CD14-positive monocyte (primary cell): ENCODE results near the gene DOCK4. TPM values are rescaled to one million over a fixed set of nuclear protein-coding genes. Genes with fewer than 3 reads are reported as not detected.

Experiments used
- DNase-seq, 3 donors: peaks; one replicate each; pipeline ENCODE4 v3.0.0-alpha.2; 2011 to 2022
- H2AFZ ChIP-seq: 2 replicates; pipeline ENCODE4 v1.6.0; 2012; ENCODE audit warnings: mild to moderate bottlenecking, low read depth, low read length, inconsistent platforms; ENCODE audit not compliant: insufficient read depth, poor library complexity, severe bottlenecking
- H3K27ac ChIP-seq, 2 donors: 1 replicate in 1 of 2; 2 replicates in 1 of 2; pipeline ENCODE4 v1.5.1; 2012 to 2013; ENCODE audit warnings: low read length in 2 of 2, control low read depth in 1 of 2, inconsistent platforms in 1 of 2, low read depth in 1 of 2, mild to moderate bottlenecking in 1 of 2
- H3K27me3 ChIP-seq, 2 donors: one replicate each; pipeline versions ENCODE4 v1.6.0 to v1.6.1; 2011 to 2013; ENCODE audit warnings: low read length in 2 of 2; ENCODE audit not compliant: control insufficient read depth in 2 of 2, insufficient read depth in 2 of 2
- H3K36me3 ChIP-seq, 2 donors: replicated peaks in 1 of 2; 1 replicate in 1 of 2; 2 replicates in 1 of 2; pipeline versions ENCODE4 v1.5.1 to v1.6.1; 2012 to 2013; ENCODE audit warnings: low read length in 2 of 2, control low read depth in 1 of 2, inconsistent platforms in 1 of 2, mild to moderate bottlenecking in 1 of 2; ENCODE audit not compliant: insufficient read depth in 2 of 2, control insufficient read depth in 1 of 2
- H3K4me1 ChIP-seq, 2 donors: 1 replicate in 1 of 2; 2 replicates in 1 of 2; pipeline versions ENCODE4 v1.5.1 to v1.6.1; 2012 to 2013; ENCODE audit warnings: low read length in 2 of 2, control low read depth in 1 of 2, inconsistent platforms in 1 of 2, mild to moderate bottlenecking in 1 of 2, moderate library complexity in 1 of 2; ENCODE audit not compliant: insufficient read depth in 2 of 2, control insufficient read depth in 1 of 2
- H3K4me2 ChIP-seq: replicated peaks from 2 replicates; pipeline ENCODE3; 2012; ENCODE audit warnings: low read length, moderate library complexity, mild to moderate bottlenecking; ENCODE audit not compliant: poor library complexity, severe bottlenecking; ENCODE audit errors: extremely low read depth
- H3K4me3 ChIP-seq, 3 experiments: fragments of 200-600 bp in 1 of 3; sonication (generic) in 1 of 3; replicated peaks in 1 of 3; 1 replicate in 2 of 3; 2 replicates in 1 of 3; pipeline ENCODE4 v1.5.1; 2011 to 2013; ENCODE audit warnings: low read length in 3 of 3, mild to moderate bottlenecking in 3 of 3, control low read depth in 2 of 3, low read depth in 2 of 3, inconsistent platforms in 1 of 3, moderate library complexity in 1 of 3
- H3K79me2 ChIP-seq: 2 replicates; pipeline ENCODE4 v1.6.0; 2012; ENCODE audit warnings: mild to moderate bottlenecking, control low read depth, inconsistent platforms, low read length, moderate library complexity; ENCODE audit not compliant: insufficient read depth
- H3K9ac ChIP-seq: 2 replicates; pipeline ENCODE4 v1.6.0; 2017; ENCODE audit warnings: low read length, mild to moderate bottlenecking; ENCODE audit not compliant: insufficient read depth, poor library complexity, severe bottlenecking
- H3K9me3 ChIP-seq, 2 donors: replicated peaks in 1 of 2; 1 replicate in 1 of 2; 2 replicates in 1 of 2; pipeline versions ENCODE4 v1.5.1 to v1.6.1; 2012 to 2013; ENCODE audit warnings: low read length in 2 of 2, control low read depth in 1 of 2; ENCODE audit not compliant: control insufficient read depth in 1 of 2, insufficient read depth in 1 of 2
- H4K20me1 ChIP-seq: 2 replicates; pipeline ENCODE4 v1.6.0; 2012; ENCODE audit warnings: mild to moderate bottlenecking, low read length, control low read depth, moderate library complexity; ENCODE audit not compliant: insufficient read depth
- H3K27ac Mint-ChIP-seq, 7 donors: one replicate each; pipeline ENCODE4 v1.8.0; 2020; ENCODE audit warnings: mild to moderate bottlenecking in 7 of 7, mixed read lengths in 7 of 7, moderate library complexity in 6 of 7, inconsistent platforms in 2 of 7
- H3K27me3 Mint-ChIP-seq, 3 donors: one replicate each; pipeline ENCODE4 v1.8.0; 2021 to 2022; ENCODE audit warnings: low read depth in 3 of 3, mild to moderate bottlenecking in 3 of 3, mixed read lengths in 3 of 3, moderate library complexity in 3 of 3, inconsistent platforms in 1 of 3
- H3K36me3 Mint-ChIP-seq, 2 donors: one replicate each; pipeline ENCODE4 v1.8.0; 2020; ENCODE audit warnings: mixed read lengths in 2 of 2, inconsistent platforms in 1 of 2, mild to moderate bottlenecking in 1 of 2
- H3K4me1 Mint-ChIP-seq: one replicate; pipeline ENCODE4 v1.8.0; 2020; ENCODE audit warnings: mild to moderate bottlenecking, mixed read lengths
- H3K4me3 Mint-ChIP-seq, 2 donors: one replicate each; pipeline ENCODE4 v1.8.0; 2020; ENCODE audit warnings: mild to moderate bottlenecking in 2 of 2, mixed read lengths in 2 of 2, moderate library complexity in 1 of 2
- H3K9me3 Mint-ChIP-seq, 7 donors: one replicate each; pipeline ENCODE4 v1.8.0; 2020 to 2022; ENCODE audit warnings: mixed read lengths in 7 of 7, mild to moderate bottlenecking in 6 of 7, moderate library complexity in 6 of 7, inconsistent platforms in 2 of 7
- CTCF ChIP-seq: fragments of 200-600 bp; IDR thresholded peaks from one replicate; pipeline ENCODE4 v1.8.0; 2022; ENCODE audit warnings: antibody characterized with exemption, mild to moderate bottlenecking
- WGBS: methylation state at CpG from one replicate; pipeline ENCODE4 v1.1.5; 2013; ENCODE audit warnings: missing lambda C conversion rate; ENCODE audit not compliant: insufficient coverage; 5-methylcytosine and 5-hydroxymethylcytosine counted together
- intact Hi-C, 2 donors: fragments of 100-400 bp; cut with micrococcal nuclease; formaldehyde crosslinking; loops; one replicate each; pipeline versions ENCODE4 v1.15.0 to v1.15.1; 2023
- polyA plus RNA-seq, 3 donors: library from polyadenylated mRNA; depleted of rRNA in 1 of 3; unstranded in 2 of 3; stranded (reverse) in 1 of 3; fragments of 300-500 nt in 2 of 3; fragments of >200 nt in 1 of 3; fragmentation: Illumina TruSeq in 2 of 3; gene quantifications; 1 replicate in 2 of 3; 2 replicates in 1 of 3; pipeline ENCODE4 v1.2.3, GENCODE V29; 2012 to 2021

The DOCK4 gene
- polyA plus RNA-seq, 3 donors, result 1.3 to 5.0 (median 2.7) TPM

- no peak overlapping the region for H3K4me2 ChIP-seq
- Mint-ChIP-seq H3K4me3 (no peak overlapping the region), H3K9me3 (peaks cover 0 to under 1% (median 0%) of the 10 kb centered on the region in 7 donors), H3K27ac (peak overlapping the region in 3 of 7 donors; percentile 5 to 71 (median 31)), H3K27me3 (no peaks in the 10 kb centered on the region), H3K36me3 (no peaks in the 10 kb centered on the region), H3K4me1 (no peaks in the 10 kb centered on the region)
- no peak for TF ChIP-seq CTCF
- peak in 2 of 3 donors; percentile 8 to 10 for DNase-seq
- no peaks in the 10 kb centered on the region for H3K79me2 ChIP-seq
- no peaks in the 10 kb centered on the region for H3K27me3 ChIP-seq
- no peak overlapping the region for H3K4me3 ChIP-seq
- H2AFZ ChIP-seq, result no peak overlapping the region
- no peaks in the 10 kb centered on the region for H3K9me3 ChIP-seq
- no peaks in the 10 kb centered on the region for H4K20me1 ChIP-seq
- H3K9ac ChIP-seq, result no peak overlapping the region
- WGBS, result no CpG with 5 or more reads among the region's 1 CpG
- intact Hi-C loops, result no loop called here
- H3K4me1 ChIP-seq, result no peaks in the 10 kb centered on the region
- H3K36me3 ChIP-seq, result no peaks in the 10 kb centered on the region
- no peak overlapping the region for H3K27ac ChIP-seq
These were observed 252.6 kb downstream of the DOCK4 start for GRCh38 chr7:111953611-111954010.

- Histone ChIP-seq H3K36me3 (no peaks in the 10 kb centered on the region), H3K4me1 (no peaks in the 10 kb centered on the region), H3K4me2 (no peak overlapping the region), H3K27me3 (no peaks in the 10 kb centered on the region), H3K9me3 (no peaks in the 10 kb centered on the region), H3K79me2 (no peaks in the 10 kb centered on the region), H2AFZ (no peak overlapping the region), H3K27ac (no peak overlapping the region), H4K20me1 (no peaks in the 10 kb centered on the region), H3K9ac (no peak overlapping the region), H3K4me3 (no peak overlapping the region)
- no peak for DNase-seq
- H3K9me3 Mint-ChIP-seq, result peaks cover 0 to 2% (median 0%) of the 10 kb centered on the region in 7 donors
- H3K4me3 Mint-ChIP-seq, result no peak overlapping the region
- H3K36me3 Mint-ChIP-seq, result no peaks in the 10 kb centered on the region
- no peaks in the 10 kb centered on the region for H3K4me1 Mint-ChIP-seq
- no peak overlapping the region for H3K27ac Mint-ChIP-seq
- peaks cover 0 to under 1% (median 0%) of the 10 kb centered on the region in 3 donors for H3K27me3 Mint-ChIP-seq
- WGBS, result 92% methylated on average over 2 of the region's 4 CpGs
- no peak for TF ChIP-seq CTCF
- intact Hi-C loops, result no loop called here
These were observed 253.4 kb downstream of the DOCK4 start for GRCh38 chr7:111952783-111953182.
